ENCODE measurements around the gene KDM2B.

Gene KDM2B

DNA sequence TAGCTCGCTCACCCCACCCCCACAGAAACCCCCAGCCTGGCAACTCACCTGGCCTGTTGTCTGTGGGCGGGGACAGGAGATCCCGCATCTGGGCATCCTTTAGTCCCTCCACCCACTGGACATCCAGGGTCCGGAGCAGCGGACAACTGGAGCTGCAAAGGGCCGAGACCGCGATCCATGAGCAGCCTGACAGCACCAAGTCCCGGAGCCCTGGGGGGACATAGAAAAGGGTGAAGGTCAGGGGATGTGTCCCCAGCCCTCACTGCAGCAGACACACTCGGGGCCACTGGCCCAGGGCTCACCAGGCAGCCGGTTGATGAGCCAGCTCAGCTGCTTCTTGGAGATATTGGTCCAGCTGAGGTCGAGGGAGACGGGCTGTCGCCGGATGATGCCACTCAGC lies 140.1 kb downstream of the KDM2B start:
- no peak for DNase-seq

DNA sequence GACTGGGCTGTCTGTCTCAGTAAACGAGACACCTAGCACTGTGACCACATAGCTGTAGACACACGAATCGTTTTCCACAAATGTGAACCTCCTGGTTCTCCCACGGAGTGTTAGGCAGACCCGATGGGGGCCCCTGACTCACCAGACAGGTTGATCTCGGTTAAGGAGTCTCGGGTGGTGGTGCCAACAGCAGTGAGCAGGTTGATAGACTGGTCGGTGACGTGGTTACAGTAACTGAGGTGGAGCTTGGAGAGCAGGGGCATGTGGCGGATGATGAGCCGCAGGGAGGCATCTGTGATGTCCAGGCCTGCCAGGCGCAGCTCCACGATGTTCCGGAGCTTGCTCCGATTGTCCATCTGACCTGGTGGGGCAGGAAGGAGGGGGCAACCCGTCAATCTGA lies 141.1 kb downstream of the KDM2B start:
- DNase-seq = no peak

DNA sequence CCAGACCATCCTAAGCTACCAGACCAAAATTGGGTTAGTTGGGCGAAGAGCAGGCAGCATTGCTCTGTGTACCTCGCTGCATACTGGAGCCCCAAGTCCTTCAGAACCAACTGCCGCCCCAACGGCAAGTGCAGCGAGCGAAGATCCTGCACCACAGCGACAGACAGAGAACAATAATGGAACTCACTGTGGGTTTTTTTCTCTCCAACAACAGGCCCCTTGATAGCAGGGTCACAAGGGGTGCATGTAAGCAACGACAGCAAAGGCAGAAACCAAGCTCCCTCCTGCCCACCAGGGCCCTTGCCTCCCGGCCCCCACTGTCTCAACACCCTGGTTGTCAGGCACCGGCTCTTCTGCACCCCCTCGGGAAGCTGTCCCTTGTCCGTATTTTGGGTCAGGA lies 141.9 kb downstream of the KDM2B start:
- DNase-seq = peak in 29 of 58 donors; percentile 6 to 75 (median 40)

DNA sequence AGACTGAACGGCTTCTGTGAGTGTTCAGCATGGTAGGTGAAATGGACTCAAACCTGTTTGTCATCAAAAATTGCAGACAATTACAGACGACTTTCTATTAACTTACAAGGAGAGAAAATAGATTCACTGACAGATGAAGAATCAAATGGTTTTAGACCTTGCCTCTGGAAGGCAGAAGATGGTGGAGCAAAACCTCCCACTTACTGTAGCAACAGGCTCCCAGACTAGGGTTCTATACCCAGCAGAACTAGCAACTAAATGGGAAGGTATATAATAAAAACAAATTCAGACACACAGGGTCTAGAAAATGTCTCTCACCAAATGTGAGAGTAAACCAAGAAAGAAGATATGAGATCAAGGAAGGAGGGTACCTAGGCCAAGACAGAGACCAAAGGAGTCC lies 144.1 kb downstream of the KDM2B start:
- DNase-seq = no peak

DNA sequence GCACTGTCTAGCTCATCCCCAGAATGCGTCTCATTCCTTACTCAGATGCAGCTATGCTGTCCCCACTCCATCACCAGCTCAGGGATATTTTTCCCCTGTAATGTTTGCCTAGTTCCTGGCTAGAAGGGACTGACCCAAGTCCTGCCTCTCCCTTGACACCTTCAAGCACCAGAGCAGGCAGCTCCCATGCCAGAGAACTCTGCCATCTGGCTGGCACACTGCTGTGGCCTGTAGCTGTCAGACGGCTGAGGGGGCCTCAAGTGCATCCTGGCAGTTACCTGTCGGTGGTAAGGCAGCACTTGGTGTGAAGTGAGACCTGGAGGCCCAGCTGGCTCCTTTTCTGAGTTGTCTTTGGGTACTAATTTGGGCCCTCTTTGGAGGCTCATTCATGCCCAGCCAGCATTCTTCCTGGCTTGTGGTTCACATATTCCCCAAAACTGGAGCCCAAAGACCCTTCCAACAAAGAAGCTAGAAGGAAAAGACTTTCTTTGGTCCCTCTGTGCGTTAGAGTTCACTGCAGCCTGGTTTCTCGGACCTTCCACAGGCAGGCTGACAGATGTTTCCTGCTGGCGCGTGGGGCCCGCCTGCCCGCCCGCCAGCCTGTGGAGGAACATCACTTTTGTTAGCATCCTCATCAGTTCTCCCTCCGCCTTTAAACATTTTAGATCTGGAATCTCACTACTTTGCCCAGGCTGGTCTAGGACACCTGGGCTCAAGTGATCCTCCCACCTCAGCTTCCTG lies 147.9 kb downstream of the KDM2B start:
- no peak for DNase-seq

DNA sequence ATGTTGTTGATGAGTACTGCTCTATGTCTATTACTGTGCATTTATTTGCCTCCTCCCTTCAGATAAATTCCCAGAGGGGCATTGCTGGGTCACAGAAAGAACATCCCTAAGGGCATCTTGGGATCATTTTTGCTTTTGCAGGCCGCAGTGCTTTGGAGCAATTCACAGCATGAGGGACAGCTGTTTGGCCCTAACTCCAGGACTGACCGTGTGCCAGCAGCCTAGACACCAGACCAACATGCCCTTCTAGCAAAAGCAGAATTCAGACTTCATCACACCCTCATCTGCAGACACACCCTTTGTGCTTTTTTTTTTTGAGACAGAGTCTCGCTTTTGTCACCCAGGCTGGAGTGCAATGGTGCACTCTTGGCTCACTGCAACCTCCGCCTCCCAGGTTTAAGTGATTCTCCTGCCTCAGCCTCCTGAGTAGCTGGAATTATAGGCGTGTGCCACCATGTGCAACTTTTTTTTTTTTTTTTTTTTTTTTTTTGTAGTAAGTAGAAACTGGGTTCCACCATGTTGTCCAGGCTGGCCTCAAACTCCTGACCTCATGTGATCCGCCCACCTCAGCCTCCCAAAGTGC lies 149.9 kb downstream of the KDM2B start:
- DNase-seq = no peak

DNA sequence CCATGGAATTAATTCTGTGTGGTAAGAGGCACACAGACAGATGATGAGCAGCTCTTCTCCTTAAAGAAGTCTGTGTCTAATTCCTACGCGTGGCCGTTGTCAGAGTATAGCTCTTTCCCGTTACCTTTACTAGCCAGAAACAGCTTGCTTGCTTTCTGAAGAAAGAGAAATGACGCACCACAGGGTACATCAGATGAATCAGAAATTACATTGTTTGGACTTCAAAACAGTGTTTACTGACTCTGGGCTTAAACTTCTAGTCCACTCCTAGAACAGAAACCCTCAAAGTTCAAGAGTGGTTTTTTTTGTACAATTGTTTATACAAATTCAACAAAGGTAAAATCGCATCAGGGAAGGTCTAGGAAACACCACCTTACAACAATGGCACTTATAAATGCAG lies 151.9 kb downstream of the KDM2B start:
- DNase-seq = no peak

DNA sequence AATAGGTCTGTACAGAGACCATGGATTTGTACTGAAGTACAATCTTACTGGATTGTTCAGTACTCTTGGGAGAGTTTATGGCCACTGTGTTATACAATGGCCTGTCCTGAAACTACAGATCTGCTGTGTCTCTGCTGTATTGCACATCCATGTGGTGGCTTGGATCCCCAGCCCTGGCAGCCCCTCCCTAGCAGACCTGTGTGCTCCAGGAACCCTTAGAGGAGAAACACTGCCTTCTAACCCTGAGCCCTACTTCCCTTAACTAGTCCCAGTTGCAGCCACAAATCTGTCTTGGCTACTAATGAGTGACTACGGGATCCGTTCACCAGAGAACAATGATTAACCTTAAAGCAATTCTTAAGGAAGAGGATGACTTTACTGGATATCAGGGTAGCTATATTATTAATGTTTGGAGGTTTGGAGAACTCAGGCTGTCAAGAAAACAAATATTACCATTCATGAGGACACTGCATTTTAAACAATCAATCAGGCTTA lies 153.2 kb downstream of the KDM2B start:
- DNase-seq = no peak

DNA sequence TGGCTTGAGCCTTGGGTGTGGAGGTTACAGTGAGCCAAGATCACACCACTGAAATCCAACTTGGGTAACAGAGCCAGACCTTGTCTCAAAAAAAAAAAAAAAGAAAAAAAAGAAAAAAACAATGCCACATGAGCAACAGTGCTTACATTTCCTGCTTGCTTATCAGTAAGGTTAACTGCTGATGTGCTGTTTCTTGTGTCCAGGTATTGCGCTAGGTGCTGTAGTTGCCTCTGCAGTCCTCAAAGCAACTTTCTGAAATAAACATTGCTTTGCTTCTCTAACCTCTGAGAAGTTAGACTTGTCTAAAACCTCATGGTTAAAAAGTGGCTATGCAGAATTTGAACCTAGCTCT lies 156.2 kb downstream of the KDM2B start:
- DNase-seq = no peak

DNA sequence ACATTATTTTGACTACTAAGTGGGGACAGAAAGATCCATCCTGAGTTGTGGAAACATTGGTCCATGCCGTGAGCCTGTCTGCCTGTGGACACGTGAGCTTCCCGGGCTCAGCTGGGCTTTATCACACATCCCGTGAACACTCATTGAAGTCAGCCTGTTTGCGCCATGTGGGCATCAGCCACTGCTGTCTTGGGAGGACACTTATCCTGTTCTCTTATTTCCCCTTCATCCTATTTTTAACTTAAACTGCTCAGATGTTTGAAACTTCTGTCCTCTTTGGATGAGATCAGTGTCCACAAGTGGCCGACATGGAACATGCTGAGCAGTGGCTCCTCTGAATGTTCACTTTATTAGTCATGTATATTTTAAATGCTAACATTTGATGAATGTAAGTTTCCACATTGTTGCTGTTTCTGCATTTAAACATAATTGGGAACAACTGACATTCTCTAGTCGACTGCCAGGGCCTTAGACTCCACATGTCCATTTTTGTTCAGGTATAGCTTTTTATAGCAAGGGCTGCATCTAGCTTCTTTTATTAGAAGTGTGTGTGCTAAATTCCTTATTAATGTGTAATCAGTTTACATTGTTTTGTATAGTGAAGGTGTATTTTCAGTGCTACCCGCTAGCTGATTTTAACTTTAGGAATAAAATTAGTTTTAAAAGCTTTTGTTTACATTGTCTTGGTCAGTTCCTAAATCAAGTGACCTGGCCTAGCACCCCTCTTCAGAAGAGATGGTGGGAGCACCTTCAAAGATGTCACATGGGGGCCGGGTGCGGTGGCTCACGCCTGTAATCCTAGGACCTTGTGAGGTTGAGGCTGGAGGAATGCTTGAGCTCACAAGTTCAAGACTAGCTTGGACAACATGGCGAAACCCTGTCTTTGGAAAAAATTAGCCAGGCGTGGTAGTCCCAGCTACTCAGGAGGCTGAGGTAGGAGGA lies 156.9 kb downstream of the KDM2B start:
- DNase-seq = peak in 6 of 58 donors; percentile 2 to 39 (median 24)

DNA sequence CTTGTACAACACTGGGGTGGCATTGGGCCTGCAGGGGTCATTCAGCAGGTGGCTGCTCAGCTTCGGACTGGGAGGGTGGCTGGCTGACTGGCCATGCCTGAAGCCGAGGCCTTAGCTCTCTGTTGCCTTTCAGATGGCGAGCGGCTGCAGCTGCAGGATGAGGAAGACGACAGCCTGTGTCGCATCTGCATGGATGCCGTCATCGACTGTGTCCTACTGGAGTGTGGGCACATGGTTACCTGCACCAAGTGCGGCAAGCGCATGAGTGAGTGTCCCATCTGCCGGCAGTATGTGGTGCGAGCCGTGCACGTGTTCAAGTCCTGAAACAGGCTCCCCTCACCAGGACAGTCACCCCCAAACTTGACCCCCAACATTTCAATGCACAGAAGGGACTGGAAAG lies 157.6 kb downstream of the KDM2B start:
- peak in 12 of 58 donors; percentile 5 to 62 (median 28) for DNase-seq

DNA sequence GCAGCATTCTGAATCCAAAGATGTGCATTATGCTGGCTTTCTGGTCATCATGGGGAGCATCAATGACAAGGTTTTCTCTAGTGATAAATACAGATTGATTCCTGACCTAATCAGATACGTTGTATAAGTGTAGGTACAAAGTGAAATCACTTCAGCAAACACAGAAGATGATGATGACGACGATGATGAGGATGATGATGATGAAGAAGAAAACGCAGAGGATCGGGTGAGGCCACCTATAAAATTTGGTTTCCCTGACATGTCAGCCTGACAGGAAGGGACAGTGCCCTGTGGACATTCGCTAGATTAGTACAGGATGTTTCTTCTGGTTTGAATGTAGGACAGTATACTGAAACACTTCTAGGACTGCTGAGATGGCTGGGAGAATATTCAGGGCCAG lies 160.7 kb downstream of the KDM2B start:
- no peak for DNase-seq

DNA sequence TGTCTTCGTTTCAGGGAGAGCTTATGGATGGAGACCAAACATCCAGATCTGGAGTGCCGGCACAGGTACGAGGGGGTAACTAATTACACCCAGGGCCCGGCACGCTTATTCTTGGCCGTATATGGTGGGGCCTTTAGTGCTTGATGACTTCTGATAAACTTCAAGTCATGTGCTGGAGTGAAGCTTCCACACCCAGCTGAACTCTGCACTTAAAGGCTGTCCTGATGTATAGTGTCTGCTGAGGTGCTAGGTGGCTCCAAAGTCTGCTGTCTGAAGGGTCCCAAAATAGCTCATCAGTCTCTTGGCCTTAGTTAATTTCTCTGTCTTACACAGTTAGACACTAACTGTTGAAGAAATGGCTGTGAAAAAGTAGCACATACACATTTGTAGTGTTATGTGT lies 163.0 kb downstream of the KDM2B start:
- DNase-seq = no peak

DNA sequence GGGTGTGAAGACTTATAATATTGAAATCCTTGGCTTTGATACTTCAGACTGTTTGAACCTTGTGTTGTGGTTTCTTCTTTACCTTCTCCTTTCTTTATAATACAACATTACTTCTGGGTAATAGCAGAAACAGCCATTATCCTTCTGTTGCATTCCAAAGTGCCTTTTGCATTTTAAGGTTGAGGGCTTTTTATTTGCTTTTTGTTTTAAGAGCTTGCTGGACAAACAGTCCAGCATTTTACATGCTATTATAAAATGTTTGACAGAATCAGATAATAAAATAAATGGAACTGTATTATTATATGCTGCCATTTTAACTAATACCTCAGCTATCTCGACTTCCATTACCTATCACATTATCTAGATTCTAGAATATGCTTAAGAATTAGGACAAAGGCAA lies 166.9 kb downstream of the KDM2B start:
- DNase-seq = no peak

DNA sequence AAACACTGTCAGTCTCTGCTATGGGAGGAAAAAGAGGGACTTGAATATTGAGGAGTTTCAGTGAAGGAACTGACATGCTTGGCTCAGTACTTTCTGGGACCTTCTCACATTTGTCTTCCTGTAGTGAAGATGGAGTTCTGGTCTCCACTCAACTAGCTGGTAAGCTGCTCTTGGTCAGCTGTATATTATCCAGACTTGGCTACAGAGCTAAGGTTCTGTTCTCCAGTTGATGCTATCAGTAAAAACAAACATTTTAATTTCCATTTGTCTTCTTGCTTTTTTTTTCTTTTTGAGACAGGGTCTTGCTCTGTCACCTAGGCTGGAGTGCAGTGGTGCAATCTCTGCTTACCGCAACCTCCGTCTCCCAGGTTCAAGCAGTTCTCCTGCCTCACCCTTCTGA lies 175.6 kb downstream of the KDM2B start:
- DNase-seq = no peak

DNA sequence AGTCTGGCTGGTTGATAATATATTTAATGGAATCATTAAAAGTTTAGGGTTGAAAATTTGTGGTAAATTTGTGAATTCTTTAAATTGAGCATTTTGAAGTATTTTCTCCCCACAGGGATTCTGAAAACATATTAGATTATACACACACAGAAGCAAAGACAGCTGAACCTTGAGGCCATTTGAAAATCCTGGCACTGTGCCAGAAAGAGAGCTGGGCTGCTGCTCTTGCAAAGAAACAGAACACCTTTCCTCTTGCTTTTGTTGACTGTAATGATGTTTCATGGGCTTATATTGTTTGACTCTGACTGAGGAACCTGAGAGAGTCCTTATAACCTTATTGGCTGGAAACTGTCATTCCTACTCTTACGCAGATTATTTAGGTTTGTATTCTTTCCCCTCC lies 176.1 kb downstream of the KDM2B start:
- peak in 1 of 58 donors; percentile 12 for DNase-seq

DNA sequence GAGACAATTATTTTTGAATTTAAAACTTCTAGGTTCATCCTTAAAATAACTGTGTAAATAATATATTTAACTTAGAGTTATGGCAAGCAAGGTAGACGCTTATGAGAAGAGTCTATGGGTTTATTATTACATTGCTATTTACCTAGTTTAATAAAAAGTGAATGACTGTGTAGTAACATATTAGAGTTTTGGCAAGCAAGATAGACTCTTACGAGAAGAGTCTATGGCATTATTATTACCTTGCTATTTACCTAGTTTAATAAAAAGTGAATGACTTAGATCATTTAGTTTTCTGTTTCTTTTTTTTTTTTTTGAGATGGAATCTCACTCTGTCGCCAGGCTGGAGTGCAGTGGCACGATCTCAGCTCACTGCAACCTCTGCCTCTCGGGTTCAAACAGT lies 177.1 kb downstream of the KDM2B start:
- no peak for DNase-seq

DNA sequence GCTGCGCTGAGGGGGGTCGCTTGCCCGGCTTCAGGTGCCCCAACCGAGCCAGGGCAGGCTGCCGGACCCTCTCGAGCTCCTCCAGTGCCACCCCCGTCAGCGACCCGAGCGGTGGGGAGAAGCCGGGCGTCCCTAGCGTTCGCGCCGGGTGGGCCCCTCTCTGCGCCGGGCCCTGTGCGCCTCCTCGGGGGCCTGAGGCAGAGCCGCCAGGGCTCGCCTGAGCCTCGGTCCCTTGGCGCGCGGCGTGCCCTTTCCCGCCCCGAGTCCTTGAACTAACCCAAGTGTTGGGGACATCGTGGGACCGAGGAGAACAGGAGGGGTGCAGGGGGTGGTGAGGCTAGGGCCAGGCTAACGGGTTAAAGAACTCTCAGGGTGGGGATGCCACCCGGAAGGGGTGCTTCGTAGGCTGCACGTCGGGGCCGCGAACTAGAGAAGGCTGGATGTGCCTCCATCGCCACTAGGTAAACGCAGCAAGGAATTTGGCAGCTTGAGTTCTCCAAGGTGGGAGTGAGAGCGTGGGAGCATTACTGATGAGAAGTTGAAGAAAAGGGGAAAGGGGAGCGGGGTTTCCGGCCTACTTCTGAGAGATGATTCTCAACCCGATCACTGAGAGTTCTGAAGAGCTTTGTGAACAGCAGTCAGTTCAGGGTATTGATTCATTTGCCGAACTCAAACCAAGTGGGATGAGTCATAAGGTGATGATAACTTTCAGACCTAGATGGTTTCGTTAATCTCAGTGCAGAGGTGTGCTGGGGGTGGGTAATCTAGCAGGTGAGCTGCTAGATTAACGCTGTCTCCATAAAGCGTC lies 180.3 kb downstream of the KDM2B start:
- DNase-seq = peak in 22 of 58 donors; percentile 4 to 59 (median 29)

DNA sequence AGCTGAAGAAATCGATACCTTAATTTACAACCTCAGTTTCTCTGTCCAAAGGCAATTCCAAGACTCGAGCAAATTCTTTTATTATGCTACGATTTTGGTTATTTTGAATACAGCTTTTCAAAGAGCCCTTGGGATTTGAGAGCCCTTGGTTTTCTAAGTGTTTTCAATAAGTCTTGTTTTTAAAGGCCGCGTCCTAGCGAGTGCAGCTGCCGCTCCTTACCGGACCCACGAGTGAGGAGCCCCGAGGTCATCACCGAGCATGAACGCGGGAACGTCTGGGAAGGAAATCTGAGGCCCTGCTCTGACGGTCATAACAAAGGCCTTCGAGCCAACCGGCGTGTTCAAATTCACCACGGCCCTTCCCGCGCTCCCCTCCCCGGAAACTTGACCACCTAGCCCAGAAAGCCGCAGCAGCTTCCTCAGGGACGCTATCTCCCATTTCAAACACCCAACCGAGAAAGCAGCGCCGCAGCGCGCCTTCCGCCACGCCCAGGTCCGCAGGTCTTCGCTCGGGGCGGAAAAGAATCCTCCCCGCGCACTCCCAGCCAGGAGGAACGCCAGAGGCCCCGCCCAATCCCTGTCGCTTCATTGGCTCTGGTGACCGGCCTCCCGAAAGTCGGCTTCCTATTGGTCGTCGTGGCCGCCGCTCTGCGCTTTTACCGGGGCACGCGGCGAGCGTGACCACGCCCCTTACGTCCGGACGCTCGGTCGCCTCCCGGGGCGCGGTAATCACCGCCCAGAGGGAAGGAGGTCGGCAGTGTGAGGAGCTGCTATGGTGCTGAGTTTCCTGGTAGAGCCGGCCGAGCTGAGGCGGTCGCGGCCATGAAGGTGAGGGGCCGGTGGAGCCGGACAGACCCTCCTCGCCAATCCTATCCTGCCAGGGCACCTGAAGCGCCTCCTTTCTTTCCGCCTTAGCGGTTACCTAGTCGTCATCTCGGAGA lies 181.2 kb downstream of the KDM2B start, which contains the start of gene RNF34:
RNF34 (plus strand) TSS at position 728 of the 941 bp plus-strand sequence; CDS start at position 823, 95 bp downstream.
- peak; percentile 68 to 98 (median 96) for DNase-seq

DNA sequence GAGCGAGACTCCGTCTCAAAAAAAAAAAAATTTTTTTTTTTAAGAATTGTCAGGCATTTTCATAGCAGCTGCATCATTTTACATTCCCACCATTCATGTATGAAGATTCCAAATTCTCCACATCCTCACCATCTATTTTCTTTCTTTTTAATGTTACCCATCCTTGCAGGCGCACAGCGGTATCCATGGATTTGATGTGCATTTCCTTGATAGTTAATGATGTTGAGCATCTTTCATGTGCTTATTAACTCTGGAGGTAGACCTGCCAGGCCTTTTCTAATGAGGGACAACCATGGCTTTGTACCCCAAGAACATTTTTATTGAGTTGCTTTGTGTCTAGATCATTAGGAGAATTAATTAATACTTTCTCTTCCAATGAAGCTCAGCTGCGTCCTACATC lies 182.5 kb downstream of the KDM2B start:
- DNase-seq = no peak

Data from anterior cingulate cortex (tissue), 58 donors.